HepG2 (cell line): Measurements from ENCODE around the gene UBE2E1. TPM values are rescaled to one million over a fixed set of nuclear protein-coding genes. Genes with fewer than 3 reads are reported as not detected.

Source experiments
- FOXA1 ChIP-seq, 2 experiments: fragments of 450-650 bp in 1 of 2; sonication (generic) in 1 of 2; formaldehyde crosslinking in 1 of 2; IDR thresholded peaks; 2 replicates each; pipeline versions ENCODE4 v1.4.0 to v1.6.1; 2016 to 2020; ENCODE audit warnings: missing genetic modification reagents in 1 of 2
- FOXO1 ChIP-seq: sonication (generic); formaldehyde crosslinking; IDR thresholded peaks from 2 replicates; pipeline ENCODE4 v1.4.0; 2020; ENCODE audit warnings: missing genetic modification reagents
- PATZ1 ChIP-seq: sonication (generic); formaldehyde crosslinking; IDR thresholded peaks from 2 replicates; pipeline ENCODE4 v1.4.0; 2020; ENCODE audit warnings: missing genetic modification reagents
- RXRB ChIP-seq: IDR thresholded peaks from 2 replicates; pipeline ENCODE4 v1.6.1; 2016; ENCODE audit warnings: borderline replicate concordance, missing genetic modification reagents, missing compliant biosample characterization
- TBX2 ChIP-seq: sonication (generic); formaldehyde crosslinking; IDR thresholded peaks from 2 replicates; pipeline ENCODE4 v1.5.0; 2020; ENCODE audit warnings: missing genetic modification reagents, mild to moderate bottlenecking, borderline replicate concordance
- polyA plus RNA-seq, 8 experiments: library from polyadenylated mRNA; depleted of rRNA in 3 of 8; stranded (reverse) in 7 of 8; unstranded in 1 of 8; fragments of >200 nt; fragmentation: Illumina TruSeq in 4 of 8; extraction: Trizol in 4 of 8; gene quantifications; 2 replicates each; pipeline versions ENCODE4 v1.2.1 to v1.2.3, GENCODE V29; 2011 to 2016; ENCODE audit warnings: low read depth in 4 of 8, missing spikeins in 1 of 8, mixed read lengths in 1 of 8; ENCODE audit not compliant: insufficient read depth in 1 of 8
- total RNA-seq, 5 experiments: library from RNA; depleted of rRNA; stranded (reverse); fragments of >200 nt; fragmentation: Illumina TruSeq; extraction: Trizol; gene quantifications; 2 replicates each; pipeline ENCODE4 v1.2.3, GENCODE V29; 2016; ENCODE audit warnings: low read depth in 1 of 5
- TF ChIP-seq, protein P1 (sequence below): sonication (generic); formaldehyde crosslinking; IDR thresholded peaks from 2 replicates; pipeline ENCODE4 v1.4.0; 2020; ENCODE audit warnings: mild to moderate bottlenecking, missing genetic modification reagents

The UBE2E1 gene
- total and polyA plus RNA-seq, 2 of the 13 experiments (the other 11 are each of a cell fraction or from before 2014, with no cell fraction given): 55.4 to 61.8 TPM

- TF ChIP-seq PATZ1 (CRISPR knock-in tag) (peak; percentile 65), FOXO1 (CRISPR knock-in tag) (0 out of 2 replicates have a peak, but pooled peaks have one; percentile 20), RXRB (CRISPR knock-in tag) (peak; percentile 20; the same call in 1 of the 2 replicates), TBX2 (0 out of 2 replicates have a peak, but pooled peaks have one; percentile 26), FOXA1 (IDR thresholded peaks at IDR 0.05) (no peak), FOXA1 (CRISPR knock-in tag; IDR thresholded peaks at IDR 0.05) (peak; percentile 70)
- TF ChIP-seq, protein P1, sequence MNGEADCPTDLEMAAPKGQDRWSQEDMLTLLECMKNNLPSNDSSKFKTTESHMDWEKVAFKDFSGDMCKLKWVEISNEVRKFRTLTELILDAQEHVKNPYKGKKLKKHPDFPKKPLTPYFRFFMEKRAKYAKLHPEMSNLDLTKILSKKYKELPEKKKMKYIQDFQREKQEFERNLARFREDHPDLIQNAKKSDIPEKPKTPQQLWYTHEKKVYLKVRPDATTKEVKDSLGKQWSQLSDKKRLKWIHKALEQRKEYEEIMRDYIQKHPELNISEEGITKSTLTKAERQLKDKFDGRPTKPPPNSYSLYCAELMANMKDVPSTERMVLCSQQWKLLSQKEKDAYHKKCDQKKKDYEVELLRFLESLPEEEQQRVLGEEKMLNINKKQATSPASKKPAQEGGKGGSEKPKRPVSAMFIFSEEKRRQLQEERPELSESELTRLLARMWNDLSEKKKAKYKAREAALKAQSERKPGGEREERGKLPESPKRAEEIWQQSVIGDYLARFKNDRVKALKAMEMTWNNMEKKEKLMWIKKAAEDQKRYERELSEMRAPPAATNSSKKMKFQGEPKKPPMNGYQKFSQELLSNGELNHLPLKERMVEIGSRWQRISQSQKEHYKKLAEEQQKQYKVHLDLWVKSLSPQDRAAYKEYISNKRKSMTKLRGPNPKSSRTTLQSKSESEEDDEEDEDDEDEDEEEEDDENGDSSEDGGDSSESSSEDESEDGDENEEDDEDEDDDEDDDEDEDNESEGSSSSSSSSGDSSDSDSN (CRISPR knock-in tag): peak; percentile 18; the same call in 1 of the 2 replicates
Observed at GRCh38 chr3:23806534-23807423, 1.0 kb downstream of the UBE2E1 start (continued).
